NB4 (cell line): Measurements from ENCODE around the gene MMP25.

Source experiments
- POLR2A ChIP-seq: IDR thresholded peaks from 2 replicates; pipeline ENCODE4 v1.6.1; 2011; ENCODE audit warnings: mild to moderate bottlenecking; ENCODE audit not compliant: insufficient read length; ENCODE audit errors: extremely low read depth
- TF ChIP-seq, protein P1 (sequence below): IDR thresholded peaks from one replicate; pipeline ENCODE4 v1.5.1; 2012; ENCODE audit warnings: low read depth, low read length

DNA sequence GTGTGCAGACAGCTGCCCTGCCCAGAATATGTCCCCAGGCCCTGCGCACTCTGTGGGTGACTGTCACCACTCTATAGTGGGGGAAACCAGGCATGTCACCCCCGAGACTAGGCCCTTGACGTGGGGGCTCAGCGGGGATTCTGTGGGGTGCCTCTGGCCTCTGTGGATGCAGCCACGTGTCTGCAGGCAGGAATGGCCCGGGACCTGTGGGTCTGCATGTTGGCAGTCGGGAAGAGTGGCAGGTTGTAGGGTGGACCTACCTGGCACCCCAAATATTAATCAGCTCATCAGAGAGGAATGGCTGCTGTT, 20.0 kb downstream of the MMP25 start:
- TF ChIP-seq, protein P1, sequence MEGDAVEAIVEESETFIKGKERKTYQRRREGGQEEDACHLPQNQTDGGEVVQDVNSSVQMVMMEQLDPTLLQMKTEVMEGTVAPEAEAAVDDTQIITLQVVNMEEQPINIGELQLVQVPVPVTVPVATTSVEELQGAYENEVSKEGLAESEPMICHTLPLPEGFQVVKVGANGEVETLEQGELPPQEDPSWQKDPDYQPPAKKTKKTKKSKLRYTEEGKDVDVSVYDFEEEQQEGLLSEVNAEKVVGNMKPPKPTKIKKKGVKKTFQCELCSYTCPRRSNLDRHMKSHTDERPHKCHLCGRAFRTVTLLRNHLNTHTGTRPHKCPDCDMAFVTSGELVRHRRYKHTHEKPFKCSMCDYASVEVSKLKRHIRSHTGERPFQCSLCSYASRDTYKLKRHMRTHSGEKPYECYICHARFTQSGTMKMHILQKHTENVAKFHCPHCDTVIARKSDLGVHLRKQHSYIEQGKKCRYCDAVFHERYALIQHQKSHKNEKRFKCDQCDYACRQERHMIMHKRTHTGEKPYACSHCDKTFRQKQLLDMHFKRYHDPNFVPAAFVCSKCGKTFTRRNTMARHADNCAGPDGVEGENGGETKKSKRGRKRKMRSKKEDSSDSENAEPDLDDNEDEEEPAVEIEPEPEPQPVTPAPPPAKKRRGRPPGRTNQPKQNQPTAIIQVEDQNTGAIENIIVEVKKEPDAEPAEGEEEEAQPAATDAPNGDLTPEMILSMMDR = no peak
- TF ChIP-seq POLR2A = no peak
